Measurements from ENCODE around the gene NSMCE1. TPM values are rescaled to one million over a fixed set of nuclear protein-coding genes. Genes with fewer than 3 reads are reported as not detected.

Gene NSMCE1
- total RNA-seq, 1 experiment from 2014 or later, result 19.3 TPM

DNA sequence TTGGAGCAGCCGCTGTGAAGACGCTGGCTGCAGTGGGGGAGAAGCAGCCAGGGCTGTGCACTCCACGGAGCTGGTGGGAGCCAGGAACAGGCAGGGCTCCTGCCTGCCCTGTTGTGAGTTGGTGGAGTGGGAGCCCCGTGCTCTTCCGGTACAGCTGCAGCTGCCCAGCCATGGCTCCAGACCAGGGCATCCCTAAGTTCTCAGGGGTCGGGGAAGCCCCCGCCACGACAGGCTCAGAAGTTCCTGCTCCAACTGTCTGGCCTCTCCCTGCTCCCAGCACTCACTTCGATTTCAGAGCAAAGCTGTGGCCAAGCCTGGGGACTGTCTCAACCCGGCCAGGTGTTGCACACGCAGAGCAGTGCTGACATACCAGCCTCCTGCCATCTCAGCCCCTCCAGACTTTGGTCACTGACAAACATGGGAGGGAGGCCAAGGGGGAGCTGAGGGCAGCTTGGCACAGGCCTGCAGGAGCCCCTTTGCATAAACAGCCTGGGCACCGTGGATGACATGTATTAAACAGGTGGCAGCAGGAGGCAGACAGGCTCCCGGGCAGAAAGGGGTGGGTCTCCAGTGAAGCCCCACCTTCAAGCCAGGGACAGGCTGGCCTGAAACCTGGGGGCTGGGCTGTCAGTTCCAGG, 79.1 kb downstream of the NSMCE1 start:
- H3K27me3 Mint-ChIP-seq (ENCODE audit: low read depth), result no peaks in the 10 kb centered on the region; the same call in none of the 2 replicates
- no peak overlapping the region for H2BK12ac ChIP-seq (ENCODE audit: insufficient read length, low read depth, low read length)
- no peak overlapping the region for H3K56ac ChIP-seq (ENCODE audit: insufficient read length, low read depth, low read length)
- H3K9me3 ChIP-seq (ENCODE audit: control insufficient read depth, low read depth, low read length), result no peaks in the 10 kb centered on the region
- H4K5ac ChIP-seq (ENCODE audit: insufficient read length, low read depth, low read length), result no peak overlapping the region
- H4K8ac ChIP-seq (replicated peaks; ENCODE audit: insufficient read length, low read depth, low read length), result no peak overlapping the region
- WGBS (ENCODE audit: extremely low coverage, insufficient read length, low lambda C conversion rate), result no CpG with 5 or more reads among the region's 13 CpGs
- H2BK15ac ChIP-seq (ENCODE audit: low read depth, low read length), result no peak overlapping the region
- no peak overlapping the region for H3K23ac ChIP-seq (ENCODE audit: insufficient read length, low read depth, low read length)
- no peak overlapping the region for H3K27ac ChIP-seq (ENCODE audit: insufficient read length, low read depth, low read length)
- H3K79me1 ChIP-seq (ENCODE audit: insufficient read depth, low read depth, low read length, poor library complexity, severe bottlenecking), result no peaks in the 10 kb centered on the region
- H3K4me3 Mint-ChIP-seq, result no peak overlapping the region
- no peak overlapping the region for H3K9ac ChIP-seq (ENCODE audit: extremely low read depth, insufficient read length, low read length)
- H2AFZ ChIP-seq (ENCODE audit: low read length), result no peak overlapping the region
- no peak overlapping the region for H3K4ac ChIP-seq (ENCODE audit: low read depth, low read length)
- no peak overlapping the region for H2BK20ac ChIP-seq (ENCODE audit: low read depth, low read length, poor library complexity, severe bottlenecking)
- peak; percentile 75 for DNase-seq
- no peak overlapping the region for H3K4me2 ChIP-seq (ENCODE audit: insufficient read depth, insufficient read length, low read length)
- peaks cover 0 to under 1% of the 10 kb centered on the region in 2 experiments; a peak in 1 of 5 replicates for H3K9me3 Mint-ChIP-seq
- peak overlapping the region; percentile 31; the same call in 1 of the 2 replicates for H3K14ac ChIP-seq (ENCODE audit: insufficient read depth, low read length)
- no peaks in the 10 kb centered on the region for H3K79me2 ChIP-seq (ENCODE audit: insufficient read depth, low read length)
- no peak overlapping the region for H4K91ac ChIP-seq (ENCODE audit: insufficient read length, low read depth, low read length)
- H3T11ph ChIP-seq (ENCODE audit: low read length), result no peak overlapping the region
- peaks cover 2 to 12% of the 10 kb centered on the region in 2 experiments; a peak in 3 of 4 replicates for H3K4me1 Mint-ChIP-seq
- no peaks in the 10 kb centered on the region for H4K20me1 ChIP-seq (ENCODE audit: control insufficient read depth, insufficient read depth, insufficient read length)
- H2BK120ac ChIP-seq (ENCODE audit: low read depth, low read length, poor library complexity, severe bottlenecking), result no peak overlapping the region
- no peaks in the 10 kb centered on the region; the same call in 1 of the 2 replicates for H3K4me1 ChIP-seq (ENCODE audit: insufficient read depth, low read length)
- TF ChIP-seq, protein P1, sequence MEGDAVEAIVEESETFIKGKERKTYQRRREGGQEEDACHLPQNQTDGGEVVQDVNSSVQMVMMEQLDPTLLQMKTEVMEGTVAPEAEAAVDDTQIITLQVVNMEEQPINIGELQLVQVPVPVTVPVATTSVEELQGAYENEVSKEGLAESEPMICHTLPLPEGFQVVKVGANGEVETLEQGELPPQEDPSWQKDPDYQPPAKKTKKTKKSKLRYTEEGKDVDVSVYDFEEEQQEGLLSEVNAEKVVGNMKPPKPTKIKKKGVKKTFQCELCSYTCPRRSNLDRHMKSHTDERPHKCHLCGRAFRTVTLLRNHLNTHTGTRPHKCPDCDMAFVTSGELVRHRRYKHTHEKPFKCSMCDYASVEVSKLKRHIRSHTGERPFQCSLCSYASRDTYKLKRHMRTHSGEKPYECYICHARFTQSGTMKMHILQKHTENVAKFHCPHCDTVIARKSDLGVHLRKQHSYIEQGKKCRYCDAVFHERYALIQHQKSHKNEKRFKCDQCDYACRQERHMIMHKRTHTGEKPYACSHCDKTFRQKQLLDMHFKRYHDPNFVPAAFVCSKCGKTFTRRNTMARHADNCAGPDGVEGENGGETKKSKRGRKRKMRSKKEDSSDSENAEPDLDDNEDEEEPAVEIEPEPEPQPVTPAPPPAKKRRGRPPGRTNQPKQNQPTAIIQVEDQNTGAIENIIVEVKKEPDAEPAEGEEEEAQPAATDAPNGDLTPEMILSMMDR (conservative IDR thresholded peaks at IDR 0.05), result no peak
- no peak overlapping the region for H3K27ac Mint-ChIP-seq
- H3K36me3 Mint-ChIP-seq (ENCODE audit: insufficient read depth in 1 of 3, low read depth in 3 of 3), result no peaks in the 10 kb centered on the region
- no peak overlapping the region for H3K18ac ChIP-seq (ENCODE audit: insufficient read length, low read depth, low read length)
- H3K27me3 ChIP-seq (ENCODE audit: insufficient read depth, low read length), result no peaks in the 10 kb centered on the region
- H3K23me2 ChIP-seq (ENCODE audit: insufficient read length, low read depth, low read length, poor library complexity, severe bottlenecking), result no peaks in the 10 kb centered on the region
- no peak overlapping the region for H2BK5ac ChIP-seq (ENCODE audit: insufficient read length, low read length)
- H2AK5ac ChIP-seq (ENCODE audit: insufficient read length, low read length), result no peak overlapping the region

All from H9 (cell line).